Dendritic cell treated with granulocyte-macrophage colony-stimulating factor and Interleukin-4, amounts not matched to agents 40 ng/mL and 50 ng/mL, for 4 days (primary cell): Measurements from ENCODE around the gene LRRC75A.
"Not testable (repeated sequence)": the region's sequence is repeated elsewhere in the genome, so short reads cannot be mapped to it uniquely, and the experiment has no call there.

Experiments used
- H3K27ac Mint-ChIP-seq: one replicate; pipeline ENCODE4 v1.8.0; 2022; ENCODE audit warnings: mild to moderate bottlenecking, mixed read lengths
- H3K27me3 Mint-ChIP-seq: one replicate; pipeline ENCODE4 v1.8.0; 2022; ENCODE audit warnings: mild to moderate bottlenecking, mixed read lengths
- H3K36me3 Mint-ChIP-seq: one replicate; pipeline ENCODE4 v1.8.0; 2022; ENCODE audit warnings: low read depth, mixed read lengths
- H3K4me1 Mint-ChIP-seq: one replicate; pipeline ENCODE4 v1.8.0; 2022; ENCODE audit warnings: low read depth, mixed read lengths
- H3K4me3 Mint-ChIP-seq: one replicate; pipeline ENCODE4 v1.8.0; 2022; ENCODE audit warnings: mild to moderate bottlenecking, moderate library complexity, mixed read lengths
- H3K9me3 Mint-ChIP-seq: one replicate; pipeline ENCODE4 v1.8.0; 2022; ENCODE audit warnings: mixed read lengths
- intact Hi-C: fragments of 100-400 bp; cut with micrococcal nuclease; formaldehyde crosslinking; loops from one replicate; pipeline ENCODE4 v1.15.0; 2022

Gene LRRC75A

DNA sequence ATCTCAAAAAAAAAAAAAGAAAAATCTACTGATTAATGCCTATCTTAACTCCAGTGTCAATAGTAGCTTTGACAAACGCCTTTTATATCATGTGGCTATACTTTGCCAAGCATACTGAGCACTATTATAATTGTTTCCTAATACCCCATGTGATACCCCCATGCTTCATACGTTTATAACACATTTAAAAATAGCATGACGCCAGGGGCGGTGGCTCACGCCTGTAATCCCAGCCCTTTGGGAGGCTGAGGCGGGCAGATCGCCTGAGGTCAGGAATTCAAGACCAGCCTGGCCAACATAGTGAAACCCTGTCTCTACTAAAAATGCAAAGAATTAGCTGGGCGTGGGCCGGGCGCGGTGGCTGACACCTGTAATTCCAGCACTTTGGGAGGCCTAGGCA, 99.5 kb downstream of the LRRC75A start:
- H3K4me1 Mint-ChIP-seq, intact Hi-C loops, H3K4me3 Mint-ChIP-seq, H3K36me3 Mint-ChIP-seq, H3K27ac Mint-ChIP-seq, H3K9me3 Mint-ChIP-seq: not testable (repeated sequence)
- H3K27me3 Mint-ChIP-seq = peaks cover 16% of the 10 kb centered on the region
